Activated gamma-delta T cell (primary cell): ENCODE data around the gene HMCN1.
"Not testable (repeated sequence)": the region's sequence is repeated elsewhere in the genome, so short reads cannot be mapped to it uniquely, and the experiment has no call there.

Experiments used
- DNase-seq: peaks from one replicate; lab custom pipeline; 2025; lab: John Stamatoyannopoulos, UW

The HMCN1 gene

DNA sequence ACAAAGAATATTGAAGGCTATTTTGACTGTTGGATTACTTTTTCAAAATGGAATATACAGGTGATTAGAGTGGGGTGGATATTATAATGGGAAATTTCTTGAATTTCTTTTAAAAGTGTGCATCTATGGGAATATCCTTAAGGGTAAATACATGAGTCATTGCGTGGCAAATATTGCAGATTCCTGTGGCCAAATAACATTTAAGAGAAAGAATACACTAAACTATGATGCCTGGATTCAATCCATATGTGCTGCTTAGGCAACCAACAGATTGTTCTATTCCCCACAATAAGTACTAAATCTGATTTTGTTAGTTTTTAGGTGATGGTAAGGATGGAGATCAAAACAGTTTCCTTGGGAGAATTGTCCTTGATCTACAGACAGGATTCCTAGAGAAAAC, 119.5 kb downstream of the HMCN1 start:
- DNase-seq = no peak

GRCh38 chr1:185856482-185856881, 122.3 kb downstream of the HMCN1 start:
- no peak for DNase-seq

- DNase-seq = no peak
These were observed 123.3 kb downstream of the HMCN1 start for GRCh38 chr1:185857442-185857841.

GRCh38 chr1:185860311-185860710, 126.1 kb downstream of the HMCN1 start:
- DNase-seq = no peak

DNA sequence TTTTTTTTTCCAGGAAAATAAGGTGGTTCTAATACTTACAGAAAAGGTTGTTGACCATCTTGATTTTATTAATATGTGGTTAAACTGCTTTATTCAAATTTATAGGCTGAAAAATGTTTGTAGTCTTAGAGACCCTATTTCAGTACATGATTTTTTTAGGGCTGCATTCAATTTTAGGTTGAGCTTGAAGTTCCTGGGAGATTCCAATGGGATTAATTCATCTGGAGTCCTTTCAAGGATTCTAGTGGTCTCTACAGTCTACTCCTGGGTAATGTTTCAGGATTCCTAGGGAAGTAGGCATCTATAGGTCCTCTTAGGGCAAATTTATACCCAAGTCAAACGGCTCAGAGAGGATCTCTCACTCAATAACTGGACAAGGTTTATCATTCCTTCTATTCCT, 126.7 kb downstream of the HMCN1 start:
- no peak for DNase-seq

DNA sequence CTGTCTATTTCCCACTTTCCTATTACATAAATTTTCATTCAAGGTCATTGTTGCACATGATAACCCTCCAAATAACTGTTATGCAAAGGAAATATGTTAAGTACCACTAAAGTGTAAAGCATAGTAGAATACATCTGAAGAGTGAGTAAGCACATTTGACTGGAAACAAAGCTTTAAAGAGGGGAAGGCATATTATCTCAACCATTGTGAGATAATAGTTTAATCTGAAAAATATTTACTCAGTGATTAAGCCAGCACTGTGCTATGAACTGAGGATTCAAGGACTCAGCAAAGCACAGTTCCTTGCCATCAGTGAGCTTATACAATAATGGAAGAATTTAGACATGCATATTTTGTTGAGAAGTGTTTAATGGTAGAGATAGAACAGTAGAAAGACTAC, 127.4 kb downstream of the HMCN1 start:
- no peak for DNase-seq

DNA sequence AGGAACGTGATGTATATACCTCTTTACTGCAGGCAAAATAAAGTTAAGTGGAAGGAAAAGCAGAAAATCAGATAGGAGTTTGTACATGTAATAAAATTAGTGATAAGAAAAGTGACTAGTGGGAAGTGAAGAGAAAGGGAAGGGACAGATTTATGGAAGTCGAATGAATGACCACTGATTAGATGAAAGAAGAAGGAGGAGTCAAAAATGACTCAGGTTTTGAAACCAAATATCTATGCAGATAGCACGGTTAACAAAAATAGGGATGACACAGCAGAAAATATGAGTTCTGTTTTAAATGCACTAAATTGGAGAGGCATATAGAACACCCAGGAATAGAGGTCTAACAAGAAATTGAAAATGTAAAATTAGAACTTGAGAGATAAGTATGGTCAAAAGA, 128.0 kb downstream of the HMCN1 start:
- DNase-seq = no peak

- DNase-seq = no peak
These were observed 130.1 kb downstream of the HMCN1 start for GRCh38 chr1:185864331-185864730.

DNA sequence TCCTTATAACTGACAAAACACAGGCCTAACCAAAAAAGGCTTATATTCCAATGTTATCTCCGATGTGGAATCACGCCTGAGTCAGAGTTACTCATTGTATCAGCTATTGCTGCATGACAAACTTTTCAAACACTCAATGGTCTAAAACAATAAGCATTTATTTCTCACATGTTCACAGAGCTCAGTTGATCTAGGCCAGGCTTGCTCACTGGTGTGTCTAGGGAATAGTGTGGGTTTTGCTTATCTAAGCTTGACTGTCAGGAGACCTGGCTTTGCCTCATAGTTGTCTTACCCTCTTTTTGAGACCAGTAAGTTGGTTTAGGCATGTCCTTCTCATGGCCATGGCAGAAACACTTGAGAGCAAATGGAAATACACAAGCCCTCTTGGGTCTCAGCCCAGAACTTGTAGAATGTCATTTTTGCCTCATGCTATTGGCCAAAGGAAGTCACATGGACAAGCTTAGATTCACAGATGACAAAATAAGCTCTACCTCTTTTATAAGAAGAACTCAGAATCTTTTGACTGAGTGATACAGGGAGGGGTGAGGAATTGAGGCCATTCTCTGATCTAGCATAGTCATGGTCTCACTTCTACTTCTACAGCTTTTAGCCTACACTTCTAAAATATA, 130.8 kb downstream of the HMCN1 start:
- no peak for DNase-seq

DNA sequence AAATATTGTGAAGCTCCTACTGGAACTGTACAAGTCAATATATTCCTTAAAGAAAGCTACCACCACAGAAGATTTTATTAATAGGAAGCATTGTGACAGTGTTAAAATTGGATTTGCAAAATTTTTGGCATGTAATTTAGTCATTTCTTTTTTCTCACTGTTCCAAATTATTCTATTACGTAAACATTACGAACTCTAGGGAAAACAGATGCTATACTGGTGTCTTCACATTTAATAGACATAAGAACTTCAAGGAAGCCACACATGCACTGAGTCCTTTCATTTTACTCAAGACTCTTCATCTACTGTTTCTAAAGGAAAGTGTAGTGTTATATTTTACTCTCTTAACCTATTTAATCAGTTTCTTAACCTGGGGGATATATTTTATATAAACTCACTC, 135.4 kb downstream of the HMCN1 start:
- no peak for DNase-seq

- no peak for DNase-seq
These were observed 137.5 kb downstream of the HMCN1 start for GRCh38 chr1:185871627-185872150.

- no peak for DNase-seq
These were observed 140.1 kb downstream of the HMCN1 start for GRCh38 chr1:185874246-185874645.

DNA sequence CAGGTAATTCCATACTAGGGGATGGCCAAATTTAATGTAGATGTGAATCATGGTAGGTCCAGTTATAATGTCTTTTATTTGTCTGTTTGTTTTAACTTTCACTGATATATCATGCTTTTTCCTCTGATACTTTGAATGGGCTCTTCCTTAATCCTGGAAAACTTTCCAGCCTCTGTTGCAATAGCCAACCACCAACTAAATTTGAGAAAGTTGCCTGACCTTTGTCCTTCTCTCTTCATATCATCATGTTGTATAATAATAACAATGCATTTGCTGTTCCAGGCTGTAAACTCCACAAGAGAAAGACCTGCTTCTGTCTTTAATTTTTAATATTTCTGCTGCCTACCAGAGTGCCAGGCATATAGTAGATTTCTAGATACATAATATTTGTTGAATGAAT, 146.1 kb downstream of the HMCN1 start:
- DNase-seq = no peak

- no peak for DNase-seq
These were observed 146.7 kb downstream of the HMCN1 start for GRCh38 chr1:185880779-185881333.

DNA sequence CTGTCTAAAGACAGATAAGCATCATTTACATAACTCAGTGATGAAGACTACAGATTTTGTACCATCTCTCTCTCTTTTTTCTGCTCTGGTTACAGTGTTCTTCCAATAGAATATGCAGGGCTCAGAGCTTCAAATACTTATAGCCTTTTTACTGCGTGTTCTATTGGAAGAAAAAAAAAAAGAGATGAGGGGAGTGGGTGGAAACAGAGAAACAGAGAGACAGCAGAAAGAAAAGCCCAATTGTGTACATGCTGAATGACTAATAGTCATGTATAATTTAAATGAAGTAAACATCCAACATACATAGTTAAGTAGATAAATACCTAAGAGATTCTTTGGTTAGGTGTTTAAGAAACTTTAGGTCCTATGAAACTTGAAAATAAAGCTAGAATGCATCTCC, 151.9 kb downstream of the HMCN1 start:
- no peak for DNase-seq

DNA sequence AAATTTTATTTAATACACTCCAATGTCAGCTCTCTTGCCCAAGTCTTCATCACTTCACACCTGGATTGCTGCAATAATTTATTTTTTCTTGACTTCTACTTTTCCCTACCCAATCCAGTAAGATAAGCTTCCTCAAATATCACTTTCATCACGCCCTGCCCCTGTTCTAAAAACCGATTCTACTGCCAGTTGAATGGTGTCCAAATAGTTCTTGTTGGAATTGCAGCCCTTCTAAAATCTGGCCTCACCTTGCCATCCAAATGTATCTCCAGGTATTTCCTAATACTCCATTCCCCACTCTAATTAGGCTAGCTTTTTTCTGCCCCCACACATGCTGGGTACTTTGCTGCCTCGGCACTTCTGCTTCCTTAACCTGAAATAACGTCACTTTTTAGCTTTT, 152.5 kb downstream of the HMCN1 start:
- no peak for DNase-seq

GRCh38 chr1:185892831-185893403, 158.7 kb downstream of the HMCN1 start:
- DNase-seq = not testable (repeated sequence)

- DNase-seq = no peak
These were observed 160.6 kb downstream of the HMCN1 start for GRCh38 chr1:185894791-185895190.

- DNase-seq = no peak
These were observed 161.2 kb downstream of the HMCN1 start for GRCh38 chr1:185895208-185895900.

- no peak for DNase-seq
These were observed 162.7 kb downstream of the HMCN1 start for GRCh38 chr1:185896863-185897262.

GRCh38 chr1:185906186-185906585, 172.0 kb downstream of the HMCN1 start:
- DNase-seq = no peak

GRCh38 chr1:185907246-185907645, 173.1 kb downstream of the HMCN1 start:
- DNase-seq = no peak

- no peak for DNase-seq
These were observed 177.8 kb downstream of the HMCN1 start for GRCh38 chr1:185911978-185912377.
